HG02943 (cell line): Measurements from ENCODE around the gene C1QTNF3.
"Not testable (repeated sequence)": the region's sequence is repeated elsewhere in the genome, so short reads cannot be mapped to it uniquely, and the experiment has no call there.

Experiments
- ATAC-seq: cut with Tn5 transposase; IDR thresholded peaks from one replicate; pipeline ENCODE4 v1.9.1; 2021; ENCODE audit warnings: mild to moderate bottlenecking, low read depth, moderate library complexity; ENCODE audit not compliant: unreplicated experiment

C1QTNF3 gene

GRCh38 chr5:34026089-34026761 lies 16.8 kb downstream of the C1QTNF3 start:
- ATAC-seq, result no peak

DNA sequence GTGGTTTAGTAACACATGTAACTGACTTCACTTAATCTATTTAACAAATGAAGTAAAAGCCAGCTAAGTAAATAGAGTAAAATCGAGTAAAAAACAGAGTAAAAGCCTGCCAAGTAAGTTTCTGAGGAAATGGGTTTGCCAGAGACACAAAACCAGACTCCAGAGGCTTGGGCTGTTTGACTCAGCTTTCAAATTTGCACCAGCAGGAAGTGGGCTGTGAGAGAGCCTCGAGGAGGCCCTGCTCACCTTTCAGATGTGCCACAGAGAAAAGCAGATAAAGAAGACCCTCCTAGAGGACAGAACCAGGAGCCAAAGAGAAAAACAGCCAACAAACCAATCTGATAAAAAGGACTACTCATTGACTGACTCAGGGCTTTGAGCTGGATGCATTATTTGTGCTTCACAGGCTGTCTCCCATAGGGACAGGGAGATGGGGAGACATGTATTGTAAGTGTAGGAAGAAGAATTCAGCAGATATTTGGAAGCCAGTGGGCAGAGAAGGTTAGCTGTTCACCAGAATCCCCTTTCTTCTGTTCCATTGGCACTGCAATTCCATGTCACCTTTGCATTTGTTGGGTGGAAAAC lies 20.8 kb downstream of the C1QTNF3 start:
- peak; percentile 95 for ATAC-seq

DNA sequence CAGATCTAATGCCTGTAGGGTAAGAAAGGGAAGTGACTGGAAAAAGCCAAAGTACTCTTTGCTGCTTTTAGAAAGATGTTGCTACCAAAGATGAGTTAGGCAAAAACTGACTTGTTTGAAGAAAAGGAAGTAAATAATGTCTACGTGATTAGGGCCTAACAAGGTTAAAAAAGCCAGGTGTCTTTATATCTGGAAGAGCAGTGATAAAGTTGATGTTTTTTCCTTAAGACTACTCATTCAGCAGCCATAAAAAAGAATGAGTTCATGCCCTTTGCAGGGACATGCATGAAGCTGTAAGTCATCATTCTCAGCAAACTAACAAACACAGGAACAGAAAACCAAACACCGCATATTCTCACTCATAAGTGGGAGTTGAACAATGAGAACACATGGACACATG lies 21.7 kb downstream of the C1QTNF3 start:
- no peak for ATAC-seq

DNA sequence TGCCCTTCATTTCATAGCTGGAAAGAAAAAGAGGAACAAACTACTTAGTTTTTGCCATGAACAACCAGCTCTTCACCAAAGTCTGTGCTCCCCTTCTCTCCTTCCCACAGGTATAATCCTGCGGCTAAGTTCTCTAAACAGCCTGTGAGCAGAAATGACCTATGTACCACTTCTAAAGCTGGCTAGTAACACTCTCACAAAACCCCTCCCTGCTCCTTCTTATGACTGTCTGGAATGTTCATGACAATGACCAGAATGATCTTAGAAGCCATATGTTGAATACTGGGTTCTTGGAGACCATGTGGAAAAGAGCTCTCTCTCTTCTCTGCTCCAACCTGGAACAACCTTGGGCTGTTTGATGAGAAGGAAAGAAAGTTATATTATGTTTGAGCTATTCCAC lies 22.3 kb downstream of the C1QTNF3 start:
- no peak for ATAC-seq

- no peak for ATAC-seq
These were observed 25.8 kb downstream of the C1QTNF3 start for GRCh38 chr5:34017254-34017653.

GRCh38 chr5:34016750-34017149 lies 26.3 kb downstream of the C1QTNF3 start:
- ATAC-seq, result no peak

DNA sequence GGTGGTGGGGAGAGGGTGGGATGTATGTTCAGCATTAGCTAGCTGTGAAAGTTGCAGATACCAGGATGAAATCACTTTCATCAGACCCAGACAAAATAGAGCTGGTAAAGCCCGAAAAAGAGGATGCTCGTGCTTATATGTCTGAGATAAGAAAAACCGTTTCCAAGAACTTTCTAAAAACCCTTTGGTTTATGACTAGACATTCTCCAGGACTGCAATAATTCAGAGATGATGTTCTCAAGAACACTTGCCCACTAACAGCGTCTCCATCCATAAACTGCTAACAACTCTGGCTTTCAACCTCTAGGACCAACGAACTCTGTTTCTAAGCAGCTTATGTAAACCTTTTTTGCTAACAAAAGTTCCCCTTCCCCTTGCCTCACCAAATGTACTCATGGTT lies 26.8 kb downstream of the C1QTNF3 start:
- no peak for ATAC-seq

DNA sequence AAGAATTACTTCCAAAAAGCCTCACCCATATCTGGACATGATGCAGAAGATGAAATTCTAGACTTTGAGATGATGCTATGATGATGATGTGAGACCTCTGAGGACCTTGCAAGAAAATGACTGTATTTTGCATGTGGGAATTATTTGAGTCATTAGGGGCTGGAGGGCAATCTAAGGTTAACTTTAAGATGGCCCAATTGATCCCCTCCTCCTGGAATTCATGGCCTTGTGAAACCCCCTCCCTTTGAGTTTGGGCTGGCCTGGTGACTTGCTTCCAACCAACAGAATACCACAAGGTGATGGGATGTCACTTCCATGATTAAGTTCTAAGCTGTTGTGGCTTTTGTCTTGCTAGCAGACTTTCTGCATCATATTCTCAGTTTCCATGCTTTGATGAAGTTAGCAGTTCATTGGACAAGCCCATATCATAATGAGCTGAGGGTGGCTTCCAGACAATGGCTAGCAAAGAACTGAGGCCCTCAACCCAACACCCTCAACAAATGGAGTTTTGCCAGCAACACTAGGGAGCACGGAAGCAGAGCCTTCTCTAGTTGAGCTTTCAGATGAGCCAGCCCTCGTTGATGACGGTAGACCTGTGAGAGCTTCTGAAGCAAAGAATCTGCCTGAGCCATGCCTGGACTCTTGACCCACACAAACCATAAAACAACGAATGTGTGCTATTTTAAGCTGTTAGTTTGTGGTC lies 27.7 kb downstream of the C1QTNF3 start:
- ATAC-seq, result no peak

DNA sequence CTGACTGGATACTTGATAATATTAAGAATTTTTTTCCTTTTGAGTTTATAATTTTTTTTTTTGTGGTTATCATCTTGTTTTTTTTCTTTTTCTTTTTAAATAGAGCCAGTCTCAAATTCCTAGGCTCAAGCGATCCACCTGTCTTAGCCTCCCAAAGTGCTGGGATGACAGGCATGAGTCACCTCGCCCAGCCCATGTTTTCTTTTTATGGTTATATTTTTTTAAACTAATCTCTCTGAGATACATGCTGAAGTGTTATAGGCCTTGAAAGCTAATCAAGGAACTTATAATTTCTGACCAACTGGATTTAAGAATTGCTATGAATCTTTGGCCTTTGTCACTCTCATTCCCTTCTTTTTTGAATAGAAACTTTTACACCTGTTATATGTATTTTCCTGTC lies 28.4 kb downstream of the C1QTNF3 start:
- ATAC-seq, result no peak

- ATAC-seq, result no peak
These were observed 29.5 kb downstream of the C1QTNF3 start for GRCh38 chr5:34013547-34013946.

DNA sequence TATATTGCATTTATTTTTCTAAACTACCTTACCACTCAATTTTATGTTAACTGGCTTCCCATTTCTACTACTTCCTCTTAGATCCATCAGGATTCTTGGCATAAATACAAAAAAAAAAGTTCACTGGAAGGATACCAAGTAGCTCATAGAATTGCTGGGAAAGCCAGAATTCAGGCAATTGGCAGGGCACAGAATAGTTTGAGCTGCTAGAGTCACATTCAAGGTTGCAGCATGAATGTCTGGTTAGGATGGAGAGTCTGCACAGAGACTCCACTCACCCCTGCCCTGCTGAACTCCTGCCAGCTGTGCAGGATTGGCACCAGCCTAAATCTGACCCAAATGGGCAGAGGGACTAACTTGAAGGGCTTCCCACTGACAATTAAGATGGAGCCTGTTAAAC lies 30.2 kb downstream of the C1QTNF3 start:
- no peak for ATAC-seq

DNA sequence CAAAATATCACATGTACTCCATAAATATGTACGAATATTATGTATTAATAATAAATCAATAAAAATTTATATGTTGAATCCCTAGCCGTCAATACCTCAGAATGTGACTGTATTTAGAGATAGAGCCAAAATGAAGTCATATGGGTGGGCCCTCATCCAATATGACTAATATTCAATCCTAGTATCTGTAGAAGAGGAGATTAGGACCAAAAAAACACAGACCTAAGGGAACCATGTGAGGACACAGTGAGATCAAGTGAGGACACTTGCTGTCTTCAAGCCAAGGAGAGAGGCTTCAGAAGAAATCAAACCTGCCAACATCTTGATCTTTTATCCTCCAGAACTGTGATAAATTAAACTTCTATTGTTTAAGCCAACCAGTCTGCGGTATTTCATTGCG lies 31.5 kb downstream of the C1QTNF3 start:
- no peak for ATAC-seq

DNA sequence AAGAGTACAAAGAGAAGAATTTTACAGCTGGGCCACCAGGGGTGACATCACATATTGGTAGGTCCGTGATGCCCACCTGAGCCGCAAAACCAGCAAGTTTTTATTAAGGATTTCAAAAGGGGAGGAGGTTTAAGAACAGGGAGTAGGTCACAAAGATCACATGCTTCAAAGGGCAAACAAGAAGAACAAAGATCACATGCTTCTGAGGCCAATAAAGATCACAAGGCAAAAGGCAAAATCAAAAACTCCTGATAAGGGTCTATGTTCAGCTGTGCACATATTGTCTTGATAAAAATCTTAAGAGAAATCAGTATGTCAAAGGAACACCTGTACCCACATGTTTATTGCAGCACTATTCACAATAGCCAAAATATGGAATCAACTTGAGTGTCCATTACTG lies 32.9 kb downstream of the C1QTNF3 start:
- not testable (repeated sequence) for ATAC-seq

DNA sequence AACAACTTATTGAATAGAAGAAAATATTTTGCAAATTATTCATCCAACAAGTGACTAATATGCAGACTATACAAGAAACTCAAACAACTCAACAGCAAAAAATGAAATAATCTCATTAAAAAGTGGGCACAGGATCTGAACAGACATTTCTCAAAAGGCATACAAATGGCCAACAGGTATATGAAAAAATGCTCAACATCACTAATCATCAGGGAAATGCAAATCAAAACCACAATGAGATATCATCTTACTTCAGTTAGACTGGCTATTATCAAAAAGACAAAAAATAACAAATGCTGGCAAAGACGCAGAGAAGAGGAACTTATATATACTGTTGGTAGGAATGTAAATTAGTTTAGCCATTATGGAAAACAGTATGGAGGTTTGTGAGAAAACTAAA lies 33.4 kb downstream of the C1QTNF3 start:
- no peak for ATAC-seq

GRCh38 chr5:34008802-34009201 lies 34.2 kb downstream of the C1QTNF3 start:
- no peak for ATAC-seq

DNA sequence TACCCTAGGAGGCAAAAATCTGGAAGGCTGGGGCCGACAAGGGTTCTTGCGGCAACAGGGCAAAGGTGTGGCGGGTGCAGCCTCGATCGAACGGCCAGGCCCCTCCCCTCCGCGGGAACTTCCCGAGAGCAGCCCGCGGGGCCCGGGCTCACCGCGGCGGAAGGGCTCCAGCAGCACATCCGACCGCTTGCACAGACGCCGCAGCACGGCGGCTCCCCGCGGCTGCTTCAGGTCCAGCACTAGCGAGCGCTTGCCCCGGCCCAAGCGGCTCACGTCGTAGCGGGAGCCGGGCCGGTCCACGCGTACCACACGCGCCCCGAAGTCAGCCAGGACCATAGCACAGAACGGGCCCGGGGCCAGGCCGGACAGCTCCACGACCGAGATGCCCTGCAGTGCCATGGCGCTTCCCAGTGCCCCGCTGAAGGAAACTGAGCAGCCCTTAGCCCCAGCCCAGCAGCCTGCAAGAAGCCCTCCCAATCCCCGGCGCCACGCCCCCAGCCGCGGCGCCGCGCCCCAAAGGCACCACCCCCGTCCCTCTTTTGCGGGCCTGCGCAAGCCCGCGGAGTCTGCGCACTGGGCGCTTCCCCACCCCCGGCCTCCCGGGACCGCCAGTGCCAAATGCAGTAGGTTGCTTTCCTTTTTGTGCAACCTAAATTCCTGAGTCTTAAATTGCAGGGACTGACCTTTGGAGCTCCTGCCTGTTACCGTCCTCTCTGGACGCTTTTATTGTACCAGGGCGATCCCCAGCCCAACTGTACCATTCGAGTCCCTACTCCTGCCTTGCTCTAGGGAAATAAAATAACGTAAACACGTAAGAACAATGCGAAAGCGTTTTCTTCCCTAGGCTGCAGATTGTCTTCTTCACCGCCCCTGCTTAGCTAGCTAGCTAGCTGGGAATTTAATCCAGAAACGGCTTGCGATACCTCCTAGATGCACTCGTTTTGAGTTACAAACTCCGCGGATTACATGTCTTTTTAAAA lies 35.1 kb downstream of the C1QTNF3 start, which contains the start of gene AMACR:
Gene AMACR (minus strand): TSS at position 430 of the 980 bp plus-strand sequence. CDS start 31 bp downstream, at position 399.
- peak; percentile 93 for ATAC-seq

GRCh38 chr5:34007201-34007620 lies 35.8 kb downstream of the C1QTNF3 start:
- ATAC-seq, result no peak

- ATAC-seq, result no peak
These were observed 37.3 kb downstream of the C1QTNF3 start for GRCh38 chr5:34005681-34006080.

- ATAC-seq, result no peak
These were observed 37.8 kb downstream of the C1QTNF3 start for GRCh38 chr5:34005211-34005610.

- ATAC-seq, result no peak
These were observed 39.1 kb downstream of the C1QTNF3 start for GRCh38 chr5:34003941-34004340.
